Choroid plexus epithelial cell (primary cell): ENCODE results near the gene ABRACL.

Experiments
- DNase-seq: peaks from one replicate; pipeline ENCODE4 v3.0.0-alpha.2; 2010; ENCODE audit warnings: low read depth
- H3K4me3 ChIP-seq: 2 replicates; pipeline ENCODE4 v1.5.1; 2011; ENCODE audit warnings: low read depth, mild to moderate bottlenecking, control low read depth, low read length, moderate library complexity
- CTCF ChIP-seq: conservative IDR thresholded peaks from 2 replicates; pipeline ENCODE4 v1.5.1; 2011; ENCODE audit warnings: low read depth, mild to moderate bottlenecking, control low read depth, inconsistent platforms, low read length, moderate library complexity

ABRACL gene

DNA sequence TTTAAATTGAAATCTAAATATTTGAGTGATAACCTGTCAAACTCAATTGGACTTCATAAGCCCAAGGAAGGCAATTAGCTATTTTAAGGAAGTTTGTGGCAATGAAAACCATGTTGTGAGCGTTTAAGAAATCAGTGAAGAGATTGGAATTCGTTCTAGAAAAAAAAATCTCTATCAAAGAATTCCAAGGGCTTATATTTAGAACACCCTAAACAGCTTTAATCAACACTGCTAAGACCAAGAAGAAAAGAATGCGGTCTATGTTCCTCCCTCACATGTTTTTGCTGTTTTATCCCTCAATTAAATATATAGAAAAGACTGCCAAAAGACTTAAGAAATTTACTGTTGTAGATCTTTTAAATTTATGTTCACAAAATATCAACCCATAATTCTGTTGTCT is 16.6 kb upstream of the ABRACL start:
- no peak for TF ChIP-seq CTCF
- no peak overlapping the region for H3K4me3 ChIP-seq

GRCh38 chr6:139013185-139013800 is 15.3 kb upstream of the ABRACL start:
- no peak overlapping the region for H3K4me3 ChIP-seq
- TF ChIP-seq CTCF, result no peak
- DNase-seq, result no peak

More for the DNA sequence above, 16.6 kb upstream of the ABRACL start:
- DNase-seq, result no peak

DNA sequence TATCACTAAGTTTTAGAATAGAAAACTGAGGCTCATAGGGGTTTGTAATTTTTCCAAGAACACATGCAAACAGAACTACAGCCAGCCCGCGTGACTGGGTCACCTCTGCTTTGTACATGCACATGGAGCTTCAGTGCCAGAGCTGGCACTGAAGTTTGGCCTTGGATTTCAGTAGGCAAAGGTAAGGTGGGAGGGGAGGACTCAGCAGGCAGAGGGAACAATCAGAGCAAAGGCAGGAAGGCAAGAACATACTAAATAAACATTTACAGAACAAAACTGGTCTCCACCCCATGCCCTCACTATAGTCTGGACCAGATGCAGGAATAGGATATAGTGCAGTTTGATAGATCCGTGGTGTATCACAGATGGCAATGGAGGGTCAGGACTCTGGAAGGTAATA is 13.6 kb upstream of the ABRACL start:
- no peak for TF ChIP-seq CTCF
- DNase-seq, result no peak
- H3K4me3 ChIP-seq, result no peak overlapping the region

DNA sequence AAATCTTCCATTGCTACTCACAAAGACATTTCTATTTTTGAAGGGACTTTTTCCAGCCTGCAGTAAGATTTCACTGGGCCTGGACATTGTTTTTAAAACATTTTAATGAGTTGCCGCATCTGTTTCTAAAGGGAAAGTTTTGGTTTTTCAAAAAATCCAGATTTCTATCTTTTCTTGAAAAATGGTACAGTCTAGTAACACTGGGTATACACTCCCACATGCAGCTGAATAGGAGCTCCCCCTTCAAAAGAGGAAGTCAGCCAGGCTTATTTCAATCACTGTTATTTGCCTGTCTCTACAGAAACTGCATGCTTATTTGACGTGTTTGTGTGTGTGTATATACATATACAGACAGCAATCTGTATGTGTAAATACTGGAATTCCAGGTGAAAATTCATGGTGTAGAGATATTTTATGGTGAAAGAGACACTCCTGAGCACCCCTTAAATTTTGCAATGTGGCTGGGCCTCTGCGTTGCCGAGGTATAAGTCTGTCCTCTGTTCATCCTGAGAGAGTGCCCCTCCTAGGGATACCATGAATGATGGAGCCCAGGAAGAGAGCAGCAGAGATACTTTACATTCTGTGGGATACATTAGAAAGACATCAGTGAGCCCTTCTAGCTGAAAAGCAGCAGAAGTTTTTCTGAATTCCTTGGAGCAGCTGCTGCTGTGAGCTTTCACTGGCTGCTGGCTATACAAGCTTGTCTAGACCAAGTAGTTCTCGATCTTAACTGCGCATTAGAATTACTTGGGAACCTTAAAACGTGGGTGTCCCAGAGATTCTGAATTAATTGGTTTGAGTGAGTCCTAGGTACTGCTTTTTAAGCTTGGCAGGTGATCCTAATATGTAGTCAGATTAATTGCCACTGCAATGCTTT is 12.0 kb upstream of the ABRACL start:
- no peak for TF ChIP-seq CTCF
- no peak overlapping the region for H3K4me3 ChIP-seq
- DNase-seq, result no peak

DNA sequence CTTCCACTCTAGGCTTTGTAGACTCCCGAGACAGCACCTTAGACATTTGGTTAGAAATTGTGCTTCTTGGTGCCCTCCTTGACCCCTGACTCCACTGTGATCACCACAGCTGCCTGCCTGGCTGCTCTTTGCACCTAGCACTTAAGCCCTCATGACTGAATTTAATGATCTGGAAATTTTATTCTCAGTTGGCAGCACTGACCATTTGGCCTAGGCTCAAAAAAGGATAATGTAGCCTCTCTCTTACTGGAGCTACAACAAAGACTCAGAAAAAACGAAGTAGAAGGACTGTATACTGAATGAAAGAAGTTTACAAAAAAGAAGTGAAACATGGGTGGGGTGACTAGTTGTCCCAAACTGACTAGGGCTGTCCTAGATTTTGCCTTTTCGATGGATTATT is 11.3 kb upstream of the ABRACL start:
- no peak for TF ChIP-seq CTCF
- H3K4me3 ChIP-seq, result no peak overlapping the region
- no peak for DNase-seq

- no peak for TF ChIP-seq CTCF
- DNase-seq, result no peak
- H3K4me3 ChIP-seq, result no peak overlapping the region
Measured at GRCh38 chr6:139019722-139020121, 8.8 kb upstream of the ABRACL start.
